IMR-90 (cell line): ENCODE data around the gene STXBP6. TPM values are rescaled to one million over a fixed set of nuclear protein-coding genes. Genes with fewer than 3 reads are reported as not detected.

Experiments used
- ATAC-seq: fragments of 200-7000 bp; cut with Tn5 transposase; 2 replicates; pipeline ENCODE4 v1.9.1; 2020; ENCODE audit warnings: low read depth, mild to moderate bottlenecking, moderate library complexity
- BruUV-seq: library from RNA; stranded (reverse); fragments of 400-500 nt; replicated peaks from 2 replicates; lab custom pipeline; 2021; lab: Mats Ljungman, UMichigan
- CTCF ChIA-PET: fragments of 300-600 bp; formaldehyde crosslinking; extraction: SDS; loops from one replicate; lab custom pipeline; 2021; ENCODE audit warnings: antibody characterized with exemption; lab: Yijun Ruan, JAX
- POLR2A ChIA-PET: fragments of 300-600 bp; sonication (Branson Sonifier 250); formaldehyde crosslinking; loops from one replicate; lab custom pipeline; 2022; ENCODE audit warnings: antibody characterized with exemption; ENCODE audit not compliant: unreplicated experiment; lab: Charles Lee
- DNase-seq: peaks from one replicate; pipeline ENCODE4 v3.0.0; 2013
- H2AFZ ChIP-seq: replicated peaks from 2 replicates; pipeline ENCODE3; 2013; ENCODE audit warnings: low read length, mild to moderate bottlenecking; ENCODE audit not compliant: poor library complexity
- H2AK5ac ChIP-seq: 2 replicates; pipeline ENCODE4 v1.6.1; 2013; ENCODE audit warnings: low read depth, low read length, inconsistent platforms
- H2AK9ac ChIP-seq: replicated peaks from 2 replicates; pipeline ENCODE3; 2013; ENCODE audit warnings: mild to moderate bottlenecking, low read depth, low read length, moderate library complexity; ENCODE audit not compliant: poor library complexity
- H2BK120ac ChIP-seq: 2 replicates; pipeline ENCODE4 v1.6.1; 2013; ENCODE audit warnings: low read depth, low read length, inconsistent platforms
- H2BK15ac ChIP-seq: 3 replicates; pipeline ENCODE4 v1.6.1; 2013; ENCODE audit warnings: low read depth, low read length, inconsistent platforms
- H2BK20ac ChIP-seq: 2 replicates; pipeline ENCODE4 v1.6.1; 2013; ENCODE audit warnings: low read depth, mild to moderate bottlenecking, inconsistent platforms, low read length, moderate library complexity
- H2BK5ac ChIP-seq: 2 replicates; pipeline ENCODE4 v1.6.1; 2013; ENCODE audit warnings: mild to moderate bottlenecking, low read depth, low read length, inconsistent platforms; ENCODE audit not compliant: poor library complexity, severe bottlenecking
- H3K14ac ChIP-seq: replicated peaks from 2 replicates; pipeline ENCODE4 v1.6.1; 2013; ENCODE audit warnings: low read depth, low read length, inconsistent platforms
- H3K18ac ChIP-seq: 2 replicates; pipeline ENCODE4 v1.6.1; 2013; ENCODE audit warnings: low read depth, low read length, control low read depth
- H3K23ac ChIP-seq: 2 replicates; pipeline ENCODE4 v1.6.1; 2013; ENCODE audit warnings: low read depth, low read length, inconsistent platforms
- H3K27ac ChIP-seq: 2 replicates; pipeline ENCODE4 v1.5.1; 2013; ENCODE audit warnings: mild to moderate bottlenecking, control low read depth, low read length; ENCODE audit not compliant: insufficient read depth
- H3K27me3 ChIP-seq: 2 replicates; pipeline ENCODE4 v1.6.1; 2013; ENCODE audit warnings: low read length; ENCODE audit not compliant: control insufficient read depth, insufficient read depth
- H3K36me3 ChIP-seq: 2 replicates; pipeline ENCODE4 v1.6.1; 2013; ENCODE audit warnings: low read length, mixed read lengths; ENCODE audit not compliant: control insufficient read depth, insufficient read depth
- H3K4ac ChIP-seq: 2 replicates; pipeline ENCODE4 v1.6.1; 2013; ENCODE audit warnings: low read depth, low read length, inconsistent platforms
- H3K4me1 ChIP-seq: 2 replicates; pipeline ENCODE4 v1.6.1; 2013; ENCODE audit warnings: low read length, mixed read lengths; ENCODE audit not compliant: control insufficient read depth, insufficient read depth
- H3K4me2 ChIP-seq: 2 replicates; pipeline ENCODE4 v1.6.1; 2013; ENCODE audit warnings: low read depth, mild to moderate bottlenecking, control low read depth, low read length, moderate library complexity
- H3K4me3 ChIP-seq: 2 replicates; pipeline ENCODE4 v1.5.1; 2013; ENCODE audit warnings: low read depth, mild to moderate bottlenecking, control low read depth, low read length, moderate library complexity; ENCODE audit not compliant: insufficient read depth
- H3K56ac ChIP-seq: 2 replicates; pipeline ENCODE4 v1.6.1; 2013; ENCODE audit warnings: low read length, inconsistent platforms; ENCODE audit not compliant: insufficient read depth; ENCODE audit errors: extremely low read depth
- H3K79me1 ChIP-seq, 2 experiments: 2 replicates each; pipeline ENCODE4 v1.6.1; 2013; ENCODE audit warnings: low read length in 2 of 2, inconsistent platforms in 1 of 2, low read depth in 1 of 2
- H3K9ac ChIP-seq: 2 replicates; pipeline ENCODE4 v1.6.1; 2013; ENCODE audit warnings: low read depth, low read length, control low read depth
- H3K9me1 ChIP-seq: 2 replicates; pipeline ENCODE4 v1.6.1; 2013; ENCODE audit warnings: low read length, inconsistent platforms; ENCODE audit not compliant: insufficient read depth
- H3K9me3 ChIP-seq: 2 replicates; pipeline ENCODE4 v1.6.1; 2013; ENCODE audit warnings: low read length; ENCODE audit not compliant: control insufficient read depth, insufficient read depth
- H4K20me1 ChIP-seq: 2 replicates; pipeline ENCODE4 v1.6.1; 2013; ENCODE audit warnings: low read length, inconsistent platforms; ENCODE audit not compliant: insufficient read depth
- H4K5ac ChIP-seq: 2 replicates; pipeline ENCODE4 v1.6.1; 2013; ENCODE audit warnings: mild to moderate bottlenecking, low read depth, low read length, control low read depth
- H4K8ac ChIP-seq, 2 experiments: 2 replicates each; pipeline ENCODE4 v1.6.1; 2013; ENCODE audit warnings: low read depth in 2 of 2, low read length in 2 of 2, control low read depth in 1 of 2, inconsistent platforms in 1 of 2
- H4K91ac ChIP-seq: 2 replicates; pipeline ENCODE4 v1.6.1; 2013; ENCODE audit warnings: low read depth, low read length, inconsistent platforms; ENCODE audit not compliant: insufficient read depth
- CEBPB ChIP-seq: IDR thresholded peaks from 2 replicates; pipeline ENCODE4 v1.6.1; 2012; ENCODE audit warnings: low read depth, low read length, improper control_type of control experiment
- FOS ChIP-seq: fragments of 150-350 bp; IDR thresholded peaks from 2 replicates; pipeline ENCODE4 v1.6.1; 2016; ENCODE audit warnings: low read depth, low read length
- MAZ ChIP-seq: IDR thresholded peaks from 2 replicates; pipeline ENCODE4 v1.6.1; 2012; ENCODE audit warnings: low read depth, mild to moderate bottlenecking, low read length, improper control_type of control experiment, moderate library complexity, borderline replicate concordance
- MXI1 ChIP-seq: IDR thresholded peaks from 2 replicates; pipeline ENCODE4 v1.6.1; 2012; ENCODE audit warnings: low read depth, mild to moderate bottlenecking, low read length, moderate library complexity, borderline replicate concordance
- NFE2L2 ChIP-seq: fragments of 150-350 bp; IDR thresholded peaks from 2 replicates; pipeline ENCODE4 v1.6.1; 2016; ENCODE audit warnings: low read depth, mild to moderate bottlenecking, low read length
- RAD21 ChIP-seq: IDR thresholded peaks from 2 replicates; pipeline ENCODE4 v1.6.1; 2012; ENCODE audit warnings: low read length, improper control_type of control experiment
- RCOR1 ChIP-seq: IDR thresholded peaks from 2 replicates; pipeline ENCODE4 v1.6.1; 2012; ENCODE audit warnings: mild to moderate bottlenecking, low read length, improper control_type of control experiment; ENCODE audit not compliant: insufficient replicate concordance
- RFX5 ChIP-seq: IDR thresholded peaks from 2 replicates; pipeline ENCODE4 v1.8.0; 2012; ENCODE audit warnings: low read depth, mild to moderate bottlenecking, low read length, moderate library complexity
- WGBS, 2 experiments: methylation state at CpG; one replicate each; pipeline versions ENCODE4 v1.1.5 to v1.1.7; 2013; ENCODE audit warnings: missing lambda C conversion rate in 2 of 2; ENCODE audit not compliant: insufficient read length in 1 of 2; ENCODE audit errors: extremely low coverage in 2 of 2; 5-methylcytosine and 5-hydroxymethylcytosine counted together
- dilution Hi-C: fragments of 300-500 bp; cut with HindIII; formaldehyde crosslinking; loops from one replicate; pipeline ENCODE4 v1.14.3; 2018; ENCODE audit warnings: low sequenced_read_pairs; ENCODE audit not compliant: unreplicated experiment
- in situ Hi-C: fragments of 300-500 bp; cut with MboI; formaldehyde crosslinking; loops from 3 replicates; pipeline ENCODE4 v1.14.3; 2019; ENCODE audit warnings: low sequenced_read_pairs, inconsistent platforms, mixed read lengths
- intact Hi-C: fragments of 100-400 bp; cut with micrococcal nuclease; formaldehyde crosslinking; loops from 2 replicates; pipeline ENCODE4 v1.10.0; 2022
- polyA plus RNA-seq, 3 experiments: library from polyadenylated mRNA; depleted of rRNA; stranded (reverse); fragments of >200 nt; gene quantifications; 2 replicates each; pipeline ENCODE4 v1.2.3, GENCODE V29; 2012; ENCODE audit warnings: low replicate concordance in 1 of 3
- total RNA-seq: library from RNA; depleted of rRNA; stranded (reverse); fragments of >200 nt; gene quantifications from 2 replicates; pipeline ENCODE4 v1.2.3, GENCODE V29; 2012
- TF ChIP-seq, protein P1 (sequence below): fragments of 150-350 bp; IDR thresholded peaks from 2 replicates; pipeline ENCODE4 v1.6.1; 2017; ENCODE audit warnings: mild to moderate bottlenecking, antibody characterized with exemption, low read length, low read depth
- TF ChIP-seq, protein P2 (sequence below): fragments of 150-350 bp; IDR thresholded peaks from 2 replicates; pipeline ENCODE4 v1.6.1; 2016; ENCODE audit warnings: low read depth, mild to moderate bottlenecking, low read length, moderate library complexity, borderline replicate concordance

The STXBP6 gene
- total and polyA plus RNA-seq, 2 of the 4 experiments (the other 2 are of a cell fraction): 14.2 to 14.3 TPM

DNA sequence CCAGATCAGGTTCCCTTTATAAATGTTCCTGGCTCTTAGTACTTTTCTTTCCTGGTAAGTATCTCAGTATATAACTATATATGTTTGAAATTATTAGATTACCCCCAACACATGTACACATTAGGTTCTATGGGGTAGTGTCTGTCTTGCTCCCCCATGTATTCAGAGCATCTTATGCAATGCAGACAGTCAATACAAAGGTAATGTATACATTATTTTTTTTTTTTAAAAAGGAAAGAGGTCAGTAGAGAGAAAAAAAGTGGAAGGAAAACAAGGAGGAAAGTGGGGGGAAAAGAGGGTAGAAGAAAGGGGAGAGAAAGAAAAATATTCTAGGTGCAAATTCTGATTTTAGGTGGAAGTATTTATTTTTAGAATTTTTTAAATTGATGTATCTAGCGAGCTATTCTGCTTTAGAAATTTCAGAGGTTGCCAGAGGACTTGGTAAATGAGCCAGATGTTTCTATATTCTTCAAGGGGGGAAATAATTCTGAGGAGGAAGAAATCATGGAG is 157.9 kb downstream of the STXBP6 start:
- Histone ChIP-seq H3K36me3 (no peaks in the 10 kb centered on the region), H3K4ac (no peak overlapping the region), H3K9me3 (peaks cover 3% of the 10 kb centered on the region; the same call in 1 of the 2 replicates), H4K8ac (no peak overlapping the region), H3K56ac (no peak overlapping the region), H3K27ac (no peak overlapping the region), H3K23ac (no peak overlapping the region), H4K91ac (no peak overlapping the region), H3K9ac (no peak overlapping the region), H3K27me3 (no peaks in the 10 kb centered on the region), H2BK120ac (no peak overlapping the region), H2BK15ac (no peak overlapping the region), H3K18ac (no peak overlapping the region), H3K4me1 (no peaks in the 10 kb centered on the region), H2AFZ (no peak overlapping the region), H2AK9ac (no peak overlapping the region), H2BK20ac (no peak overlapping the region), H3K4me2 (no peak overlapping the region), H4K5ac (no peak overlapping the region), H3K79me1 (no peaks in the 10 kb centered on the region), H3K9me1 (no peaks in the 10 kb centered on the region; the same call in 1 of the 2 replicates), H3K14ac (no peak overlapping the region), H4K20me1 (no peaks in the 10 kb centered on the region), H2AK5ac (no peak overlapping the region), H3K4me3 (no peak overlapping the region), H2BK5ac (no peak overlapping the region)
- ChIA-PET CTCF (no interaction called here), POLR2A (no interaction called here)
- intact Hi-C loops: no loop called here
- ATAC-seq: no peak
- dilution Hi-C loops: no loop called here
- in situ Hi-C loops: no loop called here
- BruUV-seq: no TSS peak
- 60% methylated on average over 1 of the region's 1 CpG; no CpG with 5 or more reads in 1 of the 2 experiments for WGBS, 2 experiments
- TF ChIP-seq RFX5 (no peak), FOS (no peak), RAD21 (no peak), MAZ (no peak), NFE2L2 (no peak), MXI1 (no peak), CEBPB (no peak), RCOR1 (no peak)
- TF ChIP-seq, protein P1, sequence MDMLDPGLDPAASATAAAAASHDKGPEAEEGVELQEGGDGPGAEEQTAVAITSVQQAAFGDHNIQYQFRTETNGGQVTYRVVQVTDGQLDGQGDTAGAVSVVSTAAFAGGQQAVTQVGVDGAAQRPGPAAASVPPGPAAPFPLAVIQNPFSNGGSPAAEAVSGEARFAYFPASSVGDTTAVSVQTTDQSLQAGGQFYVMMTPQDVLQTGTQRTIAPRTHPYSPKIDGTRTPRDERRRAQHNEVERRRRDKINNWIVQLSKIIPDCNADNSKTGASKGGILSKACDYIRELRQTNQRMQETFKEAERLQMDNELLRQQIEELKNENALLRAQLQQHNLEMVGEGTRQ: no peak
- TF ChIP-seq, protein P2, sequence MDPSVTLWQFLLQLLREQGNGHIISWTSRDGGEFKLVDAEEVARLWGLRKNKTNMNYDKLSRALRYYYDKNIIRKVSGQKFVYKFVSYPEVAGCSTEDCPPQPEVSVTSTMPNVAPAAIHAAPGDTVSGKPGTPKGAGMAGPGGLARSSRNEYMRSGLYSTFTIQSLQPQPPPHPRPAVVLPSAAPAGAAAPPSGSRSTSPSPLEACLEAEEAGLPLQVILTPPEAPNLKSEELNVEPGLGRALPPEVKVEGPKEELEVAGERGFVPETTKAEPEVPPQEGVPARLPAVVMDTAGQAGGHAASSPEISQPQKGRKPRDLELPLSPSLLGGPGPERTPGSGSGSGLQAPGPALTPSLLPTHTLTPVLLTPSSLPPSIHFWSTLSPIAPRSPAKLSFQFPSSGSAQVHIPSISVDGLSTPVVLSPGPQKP: no peak
- no peak for DNase-seq
